Measurements from ENCODE around the gene RGS10. TPM values are rescaled to one million over a fixed set of nuclear protein-coding genes. Genes with fewer than 3 reads are reported as not detected.
"Not testable (repeated sequence)": the region's sequence is repeated elsewhere in the genome, so short reads cannot be mapped to it uniquely, and the experiment has no call there.

Gene RGS10
- total RNA-seq, result 10.5 TPM

- no peak for DNase-seq
Observed at GRCh38 chr10:119542357-119542987, at the start of gene RGS10. Gene RGS10 (minus strand): TSS chr10:119542719. CDS start chr10:119542638, 81 bp downstream.

GRCh38 chr10:119588071-119588470 lies 45.6 kb upstream of the RGS10 start:
- no peak for DNase-seq

- no peak for DNase-seq
Observed at GRCh38 chr10:119578355-119578754, 35.8 kb upstream of the RGS10 start.

GRCh38 chr10:119575991-119576390 lies 33.5 kb upstream of the RGS10 start:
- no peak for DNase-seq

GRCh38 chr10:119575506-119575905 lies 33.0 kb upstream of the RGS10 start:
- DNase-seq, result no peak

- DNase-seq, result no peak
Observed at GRCh38 chr10:119567978-119568377, 25.5 kb upstream of the RGS10 start.

- DNase-seq, result no peak
Observed at GRCh38 chr10:119562097-119562496, 19.6 kb upstream of the RGS10 start.

- DNase-seq, result not testable (repeated sequence)
Observed at GRCh38 chr10:119559511-119559910, 17.0 kb upstream of the RGS10 start.

- DNase-seq, result not testable (repeated sequence)
Observed at GRCh38 chr10:119556081-119556480, 13.6 kb upstream of the RGS10 start.

- no peak for DNase-seq
Observed at GRCh38 chr10:119555178-119555784, 12.8 kb upstream of the RGS10 start.

- DNase-seq, result no peak
Observed at GRCh38 chr10:119550827-119551226, 8.3 kb upstream of the RGS10 start.

GRCh38 chr10:119549247-119549999 lies 6.9 kb upstream of the RGS10 start:
- DNase-seq, result no peak

- no peak for DNase-seq
Observed at GRCh38 chr10:119546009-119546408, 3.5 kb upstream of the RGS10 start.

- no peak for DNase-seq
Observed at GRCh38 chr10:119545310-119545709, 2.8 kb upstream of the RGS10 start.

- no peak for DNase-seq
Observed at GRCh38 chr10:119543814-119544642, 1.5 kb upstream of the RGS10 start.

- DNase-seq, result no peak
Observed at GRCh38 chr10:119542988-119543813, 682 bp upstream of the RGS10 start.

GRCh38 chr10:119541459-119542356 lies 811 bp downstream of the RGS10 start:
- no peak for DNase-seq

- no peak for DNase-seq
Observed at GRCh38 chr10:119541046-119541445, 1.5 kb downstream of the RGS10 start.

GRCh38 chr10:119540038-119540437 lies 2.5 kb downstream of the RGS10 start:
- DNase-seq, result no peak

GRCh38 chr10:119539359-119539825 lies 3.1 kb downstream of the RGS10 start:
- no peak for DNase-seq
